DMS53 (cell line): ENCODE data around the gene RIT2.
A peak's percentile ranks its signal among the peaks of the same experiment; 100 is the strongest.

Experiments
- DNase-seq: peaks from one replicate; lab custom pipeline; 2025; lab: John Stamatoyannopoulos, UW

RIT2 gene

GRCh38 chr18:43115076-43115921 lies at the start of gene RIT2:
TSS of gene RIT2 (minus strand) at chr18:43115685.
- DNase-seq, result no peak

- DNase-seq, result no peak
Measured at GRCh38 chr18:43161528-43161927, 46.0 kb upstream of the RIT2 start.

- no peak for DNase-seq
Measured at GRCh38 chr18:43160509-43160908, 45.0 kb upstream of the RIT2 start.

GRCh38 chr18:43159926-43160325 lies 44.4 kb upstream of the RIT2 start:
- no peak for DNase-seq

- DNase-seq, result peak; percentile 16
Measured at GRCh38 chr18:43159086-43159770, 43.7 kb upstream of the RIT2 start.

- DNase-seq, result no peak
Measured at GRCh38 chr18:43158381-43158780, 42.9 kb upstream of the RIT2 start.

GRCh38 chr18:43155842-43156241 lies 40.4 kb upstream of the RIT2 start:
- DNase-seq, result no peak

GRCh38 chr18:43148231-43148630 lies 32.7 kb upstream of the RIT2 start:
- DNase-seq, result no peak

- DNase-seq, result no peak
Measured at GRCh38 chr18:43141208-43141607, 25.7 kb upstream of the RIT2 start.

GRCh38 chr18:43139288-43139946 lies 23.9 kb upstream of the RIT2 start:
- DNase-seq, result no peak

GRCh38 chr18:43134876-43135275 lies 19.4 kb upstream of the RIT2 start:
- no peak for DNase-seq

GRCh38 chr18:43130716-43131260 lies 15.3 kb upstream of the RIT2 start:
- no peak for DNase-seq

GRCh38 chr18:43129946-43130524 lies 14.6 kb upstream of the RIT2 start:
- peak; percentile 57 for DNase-seq

GRCh38 chr18:43125471-43125870 lies 10.0 kb upstream of the RIT2 start:
- no peak for DNase-seq

GRCh38 chr18:43122955-43123354 lies 7.5 kb upstream of the RIT2 start:
- DNase-seq, result no peak

GRCh38 chr18:43116699-43117294 lies 1.3 kb upstream of the RIT2 start:
- DNase-seq, result no peak

- no peak for DNase-seq
Measured at GRCh38 chr18:43113220-43113895, 2.1 kb downstream of the RIT2 start.

- DNase-seq, result no peak
Measured at GRCh38 chr18:43108882-43109281, 6.6 kb downstream of the RIT2 start.

- no peak for DNase-seq
Measured at GRCh38 chr18:43108469-43108868, 7.0 kb downstream of the RIT2 start.

- DNase-seq, result no peak
Measured at GRCh38 chr18:43093646-43094045, 21.8 kb downstream of the RIT2 start.

- DNase-seq, result no peak
Measured at GRCh38 chr18:43092539-43092938, 22.9 kb downstream of the RIT2 start.
